Right lobe of liver (tissue), 4 donors: ENCODE measurements around the gene INPP4B.

ENCODE experiments used
- POLR2A ChIP-seq: fragments of 450-650 bp; IDR thresholded peaks from one replicate; pipeline ENCODE4 v1.6.1; 2017; ENCODE audit warnings: antibody characterized with exemption, mild to moderate bottlenecking
- TF ChIP-seq, protein P1 (sequence below), 4 donors: fragments of 200-600 bp in 3 of 4; fragments of 450-650 bp in 1 of 4; IDR thresholded peaks; one replicate each; pipeline versions ENCODE4 v1.5.1 to v1.8.0; 2016 to 2022; ENCODE audit warnings: antibody characterized with exemption in 4 of 4, mild to moderate bottlenecking in 2 of 4
- donor health status: DM: no; HTN: no; CAD: no.
- donor health status: DM: no; HTN: no; CAD: no.
- donor health status: DM: no; HTN: yes; CAD: no.

DNA sequence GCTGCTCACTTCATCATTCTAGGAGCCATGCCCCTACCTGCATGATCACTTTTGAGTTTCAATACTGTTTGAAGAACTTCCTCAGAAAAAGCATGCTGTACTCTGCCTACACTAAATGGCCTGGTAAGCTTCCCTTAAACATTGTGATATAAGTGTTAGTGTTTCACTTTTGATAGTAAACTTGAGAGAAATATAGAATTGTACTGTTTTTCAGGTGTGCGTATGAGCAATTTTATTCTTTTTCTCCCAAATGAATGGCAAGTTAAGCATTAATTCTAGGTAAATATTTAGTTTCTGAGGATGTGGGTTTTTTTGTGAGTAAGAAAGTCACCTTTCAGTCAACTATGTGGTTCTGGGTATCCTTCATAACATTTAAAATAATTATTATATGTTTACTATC is 725.2 kb downstream of the INPP4B start:
- TF ChIP-seq, protein P1, sequence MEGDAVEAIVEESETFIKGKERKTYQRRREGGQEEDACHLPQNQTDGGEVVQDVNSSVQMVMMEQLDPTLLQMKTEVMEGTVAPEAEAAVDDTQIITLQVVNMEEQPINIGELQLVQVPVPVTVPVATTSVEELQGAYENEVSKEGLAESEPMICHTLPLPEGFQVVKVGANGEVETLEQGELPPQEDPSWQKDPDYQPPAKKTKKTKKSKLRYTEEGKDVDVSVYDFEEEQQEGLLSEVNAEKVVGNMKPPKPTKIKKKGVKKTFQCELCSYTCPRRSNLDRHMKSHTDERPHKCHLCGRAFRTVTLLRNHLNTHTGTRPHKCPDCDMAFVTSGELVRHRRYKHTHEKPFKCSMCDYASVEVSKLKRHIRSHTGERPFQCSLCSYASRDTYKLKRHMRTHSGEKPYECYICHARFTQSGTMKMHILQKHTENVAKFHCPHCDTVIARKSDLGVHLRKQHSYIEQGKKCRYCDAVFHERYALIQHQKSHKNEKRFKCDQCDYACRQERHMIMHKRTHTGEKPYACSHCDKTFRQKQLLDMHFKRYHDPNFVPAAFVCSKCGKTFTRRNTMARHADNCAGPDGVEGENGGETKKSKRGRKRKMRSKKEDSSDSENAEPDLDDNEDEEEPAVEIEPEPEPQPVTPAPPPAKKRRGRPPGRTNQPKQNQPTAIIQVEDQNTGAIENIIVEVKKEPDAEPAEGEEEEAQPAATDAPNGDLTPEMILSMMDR (IDR thresholded peaks at IDR 0.05), result no peak
- TF ChIP-seq POLR2A, result no peak
